Fibroblast of skin of left biceps (primary cell): ENCODE results near the gene GCGR.

Experiments used
- DNase-seq, 2 experiments: peaks; one replicate each; pipeline ENCODE4 v3.0.0-alpha.2; 2013; ENCODE audit warnings: low read depth in 2 of 2

The GCGR gene

DNA sequence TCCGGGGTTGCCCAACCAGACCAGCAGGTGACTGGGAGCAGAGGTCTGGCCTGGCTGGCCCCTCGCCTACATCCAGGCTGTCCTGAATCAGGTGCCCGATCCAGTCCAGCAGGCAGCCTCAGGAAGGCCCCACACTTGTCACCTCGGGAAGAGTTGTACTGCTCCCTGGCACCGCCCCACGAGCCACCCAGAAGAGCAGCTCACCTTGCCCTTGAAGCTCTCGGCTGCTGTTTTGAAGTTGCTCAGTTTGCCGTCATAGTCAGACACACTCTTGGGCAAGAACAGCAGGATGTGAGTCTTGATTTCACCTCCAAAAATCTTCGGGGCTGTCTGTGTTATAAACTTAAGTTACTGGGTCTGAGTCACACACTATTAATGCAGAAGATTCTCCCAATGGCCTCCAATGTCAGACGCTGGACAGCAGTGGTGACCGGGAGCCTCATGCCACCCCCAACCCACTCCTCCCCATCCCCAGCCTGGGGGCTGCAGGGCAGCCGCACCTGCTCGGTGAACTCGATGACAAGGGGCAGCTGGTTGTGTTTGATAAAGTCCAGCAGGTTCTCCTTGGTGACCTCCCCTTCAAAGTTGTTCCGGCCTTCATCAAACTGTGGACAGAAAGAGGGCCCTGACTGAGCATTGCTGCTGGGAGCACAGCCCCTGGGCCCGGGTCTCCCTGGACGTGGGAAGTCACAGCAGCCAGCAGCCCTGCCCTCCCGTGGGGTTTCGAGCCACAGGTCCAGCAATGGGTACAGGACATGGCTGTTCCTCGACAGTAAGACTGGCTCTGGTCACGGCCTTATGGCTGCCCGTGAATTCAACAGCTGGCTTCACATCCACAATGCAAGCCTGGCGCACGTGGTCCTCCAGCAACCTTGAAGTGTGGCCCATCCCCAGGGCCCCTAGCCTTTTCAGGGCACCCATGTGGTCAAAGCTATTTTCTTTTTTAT lies 43.1 kb downstream of the GCGR start:
- no peak for DNase-seq

GRCh38 chr17:81849457-81849856 lies 45.5 kb downstream of the GCGR start:
- no peak for DNase-seq

DNA sequence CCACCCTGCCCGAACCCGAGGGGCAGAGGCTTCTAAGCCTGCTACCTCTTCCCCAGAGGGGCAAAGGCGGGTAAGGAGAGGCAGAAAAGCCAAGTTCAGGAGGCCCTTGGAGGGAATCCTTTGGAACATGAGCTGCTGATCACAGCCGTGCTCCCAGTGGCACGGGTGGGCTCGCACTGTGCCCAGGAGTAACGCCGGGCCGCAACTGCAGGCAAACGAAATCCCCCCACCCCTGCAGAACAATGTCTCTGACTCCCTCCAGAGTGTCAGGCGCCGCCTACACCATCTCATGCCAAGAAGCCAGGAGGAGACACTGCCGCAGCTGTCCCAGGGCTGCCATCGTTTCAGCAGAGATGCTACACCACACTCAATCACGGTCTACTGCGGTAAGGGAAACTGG lies 47.5 kb downstream of the GCGR start:
- no peak for DNase-seq

DNA sequence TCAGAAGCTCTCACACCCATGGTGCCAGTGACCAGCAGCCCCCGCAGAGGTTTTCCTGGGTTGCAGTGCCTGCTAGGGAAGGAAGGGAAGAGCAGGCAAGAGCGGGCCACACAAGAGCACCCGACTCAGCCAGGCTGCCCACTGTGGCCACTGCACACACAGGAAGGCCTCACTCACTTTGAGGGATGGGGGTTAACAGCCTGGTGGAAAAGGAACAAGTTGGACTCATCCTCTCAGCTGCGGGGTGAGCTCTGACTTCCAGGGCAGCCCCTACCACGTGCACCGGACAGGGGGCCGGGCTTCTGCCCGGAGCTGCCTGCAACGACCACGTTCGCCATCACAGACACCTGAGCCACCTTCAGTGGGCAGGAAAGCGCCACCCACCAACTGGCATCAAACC lies 48.3 kb downstream of the GCGR start:
- no peak for DNase-seq

GRCh38 chr17:81854974-81855774 lies 51.2 kb downstream of the GCGR start:
- no peak for DNase-seq

DNA sequence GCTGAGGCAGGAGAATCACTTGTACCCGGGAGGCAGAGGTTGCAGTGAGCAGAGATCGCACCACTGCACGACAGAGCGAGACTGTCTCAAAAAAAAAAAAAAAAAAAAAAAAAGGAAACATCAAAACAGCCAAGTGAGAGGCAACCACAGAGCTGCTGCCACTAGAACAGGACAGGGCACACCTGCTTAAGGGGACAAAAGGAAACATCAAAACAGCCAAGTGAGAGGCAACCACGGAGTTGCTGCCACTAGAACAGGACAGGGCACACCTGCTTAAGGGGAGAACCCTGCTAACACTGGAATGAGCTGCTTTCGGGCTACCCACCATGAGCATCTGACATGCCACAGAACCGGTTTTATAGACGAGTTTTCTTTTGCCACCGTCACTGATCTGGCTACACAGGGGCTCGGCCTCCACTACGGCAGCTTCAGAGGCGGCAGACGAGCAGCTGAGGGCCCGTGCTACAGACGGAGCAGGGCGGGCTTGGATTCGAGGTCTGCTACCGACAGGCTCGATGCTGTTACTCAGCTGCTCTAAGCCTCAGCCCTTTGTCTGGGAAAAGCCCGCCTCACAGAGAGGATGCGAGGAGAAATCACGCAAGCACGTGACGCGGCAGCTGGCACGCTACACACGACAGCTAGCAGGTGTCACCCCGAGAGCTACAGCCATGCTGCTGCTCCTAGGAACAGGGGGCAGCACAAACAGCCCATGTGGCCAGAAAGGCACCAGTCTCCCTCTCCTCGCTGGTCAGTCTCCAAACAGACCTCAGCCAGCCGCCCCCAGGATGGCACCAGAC lies 54.4 kb downstream of the GCGR start:
- DNase-seq, result no peak

DNA sequence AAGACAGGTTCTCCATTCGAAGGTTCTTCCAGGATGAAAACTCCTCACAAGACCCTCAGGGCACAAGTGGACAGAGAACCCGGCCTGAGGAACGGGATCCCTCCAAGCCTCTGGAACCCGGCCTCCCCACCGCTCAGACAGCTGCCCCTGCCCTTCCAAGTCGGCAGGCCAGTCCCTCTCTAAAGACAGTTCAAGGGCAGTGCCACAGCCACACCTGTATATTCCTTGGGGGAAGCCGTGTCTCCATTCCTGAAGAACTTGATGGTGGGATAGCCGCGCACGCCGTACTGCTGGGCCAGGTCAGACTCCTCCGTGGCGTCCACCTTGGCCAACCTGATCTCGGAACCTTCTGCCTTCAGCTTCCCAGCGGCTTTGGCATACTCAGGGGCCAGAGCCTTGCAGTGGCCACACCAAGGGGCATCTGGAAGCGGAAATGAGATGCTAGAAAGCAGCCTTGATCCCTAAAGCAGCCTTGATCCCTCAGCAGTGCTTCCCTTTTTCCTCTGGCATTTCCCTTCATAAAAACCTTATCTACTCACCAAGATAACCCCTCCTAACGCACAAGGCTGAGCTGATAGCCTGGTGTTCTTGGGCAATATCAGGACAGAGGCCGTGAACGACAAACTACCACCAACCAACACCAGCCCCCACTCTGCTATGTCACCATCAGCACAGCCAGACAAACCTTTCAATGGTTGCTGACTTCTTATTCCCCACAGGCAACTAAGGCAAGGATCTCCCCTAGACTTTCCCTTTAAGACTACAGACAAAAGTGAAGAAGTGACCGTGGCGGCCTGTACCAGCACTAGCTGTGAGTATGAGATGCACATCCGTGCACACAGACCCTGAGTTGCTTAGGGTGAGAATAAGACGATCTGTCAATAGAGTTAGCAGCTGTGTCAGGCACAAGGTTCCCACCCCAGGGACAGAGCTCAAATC lies 55.3 kb downstream of the GCGR start:
- no peak for DNase-seq

DNA sequence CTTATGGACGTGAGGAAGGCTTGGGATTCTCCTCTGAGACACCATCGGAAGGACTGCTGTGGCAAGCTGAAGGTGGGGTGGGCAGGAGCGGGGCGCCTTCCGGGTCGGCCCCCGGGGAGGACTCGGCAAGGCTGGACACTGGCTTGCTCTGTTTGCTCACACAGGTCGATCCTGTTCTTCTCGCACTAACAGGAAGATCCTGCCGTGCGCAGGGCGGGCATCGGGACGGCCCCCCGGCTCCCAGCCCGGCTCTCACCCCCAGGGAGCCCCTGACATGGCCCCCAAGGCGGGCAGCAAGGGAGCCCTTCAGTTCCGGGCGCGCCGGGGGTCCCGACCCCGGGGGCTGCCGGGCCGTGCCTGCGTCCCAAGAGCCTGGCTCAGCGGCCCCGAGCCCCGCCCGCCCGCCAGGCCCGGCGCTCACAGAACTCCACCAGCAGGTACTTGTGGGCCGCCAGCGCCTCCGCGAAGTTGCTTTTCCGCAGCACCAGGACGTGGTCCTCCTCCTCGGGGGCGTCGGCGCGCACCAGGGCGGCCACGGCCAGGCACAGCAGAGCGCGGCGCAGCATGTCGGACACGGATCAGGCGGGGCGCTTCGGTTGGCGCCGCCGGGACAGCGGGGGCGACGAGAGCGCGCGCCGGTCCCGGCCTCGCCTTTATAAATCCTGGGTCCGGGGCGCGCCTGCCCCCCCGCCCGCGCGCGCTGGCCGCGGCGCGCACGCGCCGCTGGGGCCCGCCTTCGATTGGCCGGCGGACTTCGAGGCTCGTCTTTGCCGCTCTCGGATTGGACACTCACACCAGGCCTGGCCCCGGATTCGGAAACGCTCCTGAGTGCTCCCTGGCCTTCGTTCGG lies 56.2 kb downstream of the GCGR start, which contains the start of gene P4HB:
Gene P4HB (minus strand): TSS at position 630 of the 850 bp plus-strand sequence. CDS start 64 bp downstream, at position 566.
- no peak for DNase-seq

DNA sequence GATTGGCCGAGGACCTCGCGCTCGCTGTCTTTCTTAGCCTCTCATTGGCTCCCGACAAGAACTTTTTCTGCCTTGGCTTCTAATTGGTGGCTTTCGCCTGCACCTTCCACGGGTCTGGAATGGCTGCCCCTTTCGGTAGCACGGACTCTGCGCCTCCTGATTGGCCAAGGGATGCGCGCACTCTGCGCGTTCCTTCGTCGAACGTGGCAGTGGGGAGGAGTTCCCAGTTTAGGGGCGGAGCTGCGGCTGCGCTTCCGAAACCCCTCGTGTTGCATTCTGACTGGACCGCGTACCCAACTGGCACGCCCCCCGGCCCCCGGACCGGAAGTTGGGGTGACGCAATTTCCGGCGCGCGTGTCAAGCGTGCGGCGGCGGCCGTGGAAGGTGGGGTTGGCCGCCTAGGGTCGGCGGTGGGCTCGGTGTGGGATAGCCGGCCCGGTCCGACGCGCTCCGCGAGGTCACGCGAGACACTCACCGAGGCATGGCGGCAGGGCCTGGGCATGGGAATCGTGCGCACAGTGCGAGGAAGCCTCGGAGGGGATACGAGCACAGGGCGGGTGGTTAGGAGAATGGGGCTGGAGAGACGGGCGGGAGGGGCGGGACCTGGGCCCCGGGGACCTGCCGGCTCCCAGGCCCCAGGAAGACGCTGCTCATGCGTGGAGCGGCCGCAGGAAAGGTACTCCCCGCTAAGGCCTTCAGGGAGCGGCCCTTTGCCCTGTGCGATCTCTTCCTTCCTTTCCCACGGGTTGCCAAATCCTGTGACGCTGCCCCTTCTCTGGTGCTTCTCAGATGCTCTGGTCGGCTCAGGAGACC lies 57.0 kb downstream of the GCGR start:
- DNase-seq, result peak; percentile 100

- DNase-seq, result no peak
Measured at GRCh38 chr17:81863123-81863675, 59.2 kb downstream of the GCGR start.
